ENCODE data around the gene TOP2A.

Gene TOP2A

DNA sequence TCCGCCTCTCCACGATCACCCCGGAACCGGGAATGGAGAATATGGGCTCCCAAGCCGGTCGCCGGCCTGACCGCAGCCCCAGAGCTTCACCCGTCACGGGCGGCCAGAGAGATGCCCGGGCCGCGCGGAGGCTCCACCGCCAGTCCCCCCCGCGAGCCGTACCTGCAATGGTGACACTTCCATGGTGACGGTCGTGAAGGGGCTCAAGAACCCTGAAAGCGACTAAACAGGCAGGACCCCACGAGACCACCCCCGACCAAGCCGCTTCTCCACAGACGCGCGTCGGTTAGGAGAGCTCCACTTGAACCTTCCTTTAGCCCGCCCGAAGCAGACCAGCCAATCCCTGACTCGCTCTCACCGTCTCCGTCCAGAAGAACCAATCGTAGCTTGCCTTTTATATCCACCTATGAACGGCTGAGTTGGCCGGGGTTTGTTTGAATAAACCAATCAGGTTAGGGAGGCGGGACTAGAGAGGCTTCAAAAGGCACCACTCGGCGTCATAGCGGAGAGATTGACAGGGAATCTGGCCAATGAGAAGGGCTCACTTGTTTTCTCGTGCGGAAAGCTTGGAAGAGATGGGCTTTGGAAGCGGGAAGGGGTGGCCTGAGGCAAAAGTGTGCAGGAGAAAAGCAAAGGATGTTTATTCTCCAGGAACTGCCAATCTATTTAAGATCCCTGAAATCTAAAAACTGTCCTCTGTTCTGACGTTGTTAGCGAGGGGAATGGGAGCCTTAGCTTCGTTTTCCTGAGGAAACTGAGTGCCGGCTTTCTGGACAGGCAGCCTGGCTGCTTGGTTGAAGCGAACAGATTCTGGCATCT, at the start of gene TOP2A:
Gene TOP2A, minus strand, starts transcription at position 288 of the 819 bp plus-strand sequence. Its CDS starts 105 bp downstream, at position 183.
- H3K9me3 Mint-ChIP-seq = no peaks in the 10 kb centered on the region
- H3K27ac Mint-ChIP-seq = peak within 1 kb of the TSS; percentile 97
- H3K27me3 Mint-ChIP-seq (ENCODE audit: low read depth) = no peaks in the 10 kb centered on the region
- H3K4me3 Mint-ChIP-seq = peak within 1 kb of the TSS; percentile 99
- peaks cover 39% of the 10 kb centered on the region for H3K36me3 Mint-ChIP-seq (ENCODE audit: low read depth)
- peak; percentile 96 for DNase-seq (ENCODE audit: low spot score)
- peaks cover 33% of the 10 kb centered on the region for H3K4me1 Mint-ChIP-seq (ENCODE audit: low read depth)

- Mint-ChIP-seq H3K9me3 (no peaks in the 10 kb centered on the region), H3K4me3 (no peak overlapping the region), H3K4me1 (ENCODE audit: low read depth) (peaks cover 8% of the 10 kb centered on the region), H3K36me3 (ENCODE audit: low read depth) (no peaks in the 10 kb centered on the region), H3K27me3 (ENCODE audit: low read depth) (no peaks in the 10 kb centered on the region), H3K27ac (no peak overlapping the region)
- no peak for DNase-seq (ENCODE audit: low spot score)
These were observed 49.7 kb upstream of the TOP2A start for GRCh38 chr17:40467281-40467867.

DNA sequence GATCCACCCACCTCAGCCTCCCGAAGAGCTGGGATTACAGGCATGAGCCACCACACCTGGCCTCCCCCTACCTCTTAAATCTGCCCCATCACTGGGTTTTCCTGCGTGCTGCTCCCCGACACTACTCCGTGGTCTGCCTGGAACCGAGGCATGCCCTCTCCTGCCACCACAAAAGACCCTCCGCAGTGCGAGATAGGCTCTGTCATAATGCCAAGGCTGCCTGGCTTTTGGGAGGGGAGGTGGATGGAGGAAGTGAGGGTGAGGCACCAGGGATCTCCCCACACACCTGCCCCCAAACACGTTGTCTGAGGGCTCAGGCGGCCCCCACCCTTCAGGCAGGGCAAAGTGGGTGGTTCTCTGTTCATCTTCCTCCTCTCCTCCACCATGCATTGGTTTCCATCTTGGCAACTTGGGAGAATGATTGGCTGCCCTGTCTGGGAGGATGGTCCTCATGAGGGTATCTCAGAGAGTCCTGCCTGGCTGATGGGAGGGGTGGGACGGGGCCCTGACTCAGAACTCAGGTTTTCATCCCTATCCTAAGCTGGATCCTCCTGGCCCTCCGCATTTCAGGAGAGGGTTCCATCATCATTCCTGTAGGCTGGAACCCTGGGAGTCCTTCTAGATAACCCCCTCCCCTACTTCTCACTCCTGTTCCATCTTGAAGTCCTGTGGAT, 48.7 kb upstream of the TOP2A start:
- Mint-ChIP-seq H3K4me1 (ENCODE audit: low read depth) (peaks cover 7% of the 10 kb centered on the region), H3K9me3 (no peaks in the 10 kb centered on the region), H3K36me3 (ENCODE audit: low read depth) (no peaks in the 10 kb centered on the region), H3K27ac (no peak overlapping the region), H3K4me3 (no peak overlapping the region), H3K27me3 (ENCODE audit: low read depth) (no peaks in the 10 kb centered on the region)
- DNase-seq (ENCODE audit: low spot score) = no peak

DNA sequence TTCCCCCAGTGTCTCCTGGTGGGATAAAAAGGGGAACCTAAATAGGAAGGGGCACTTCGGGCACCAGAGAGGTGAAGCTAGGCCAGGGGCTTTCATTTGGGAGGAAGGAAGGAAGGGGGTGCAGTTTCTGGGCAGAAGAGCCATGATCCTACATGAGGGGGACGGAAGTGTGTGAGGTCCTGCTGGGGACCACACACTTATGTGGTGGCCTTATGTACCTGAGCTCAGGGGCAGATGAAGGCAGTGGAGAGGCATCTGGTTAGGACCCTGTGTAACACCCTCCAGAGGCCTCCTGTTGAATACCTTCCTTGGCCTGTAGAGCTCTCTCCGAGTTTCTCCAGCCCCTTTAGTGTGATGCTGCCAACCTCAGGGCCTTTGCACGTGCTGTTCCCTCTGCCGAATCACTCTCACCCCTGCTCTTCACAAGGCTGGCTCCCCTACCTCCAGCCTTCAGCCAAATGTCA, 46.7 kb upstream of the TOP2A start:
- Mint-ChIP-seq H3K4me3 (no peak overlapping the region), H3K36me3 (ENCODE audit: low read depth) (no peaks in the 10 kb centered on the region), H3K27me3 (ENCODE audit: low read depth) (no peaks in the 10 kb centered on the region), H3K9me3 (no peaks in the 10 kb centered on the region), H3K27ac (peak overlapping the region; percentile 48), H3K4me1 (ENCODE audit: low read depth) (peaks cover 3% of the 10 kb centered on the region)
- DNase-seq (ENCODE audit: low spot score) = no peak

- Mint-ChIP-seq H3K9me3 (no peaks in the 10 kb centered on the region), H3K27me3 (ENCODE audit: low read depth) (no peaks in the 10 kb centered on the region), H3K4me3 (no peak overlapping the region), H3K4me1 (ENCODE audit: low read depth) (peaks cover 3% of the 10 kb centered on the region), H3K27ac (peak overlapping the region; percentile 64), H3K36me3 (ENCODE audit: low read depth) (peaks cover 5% of the 10 kb centered on the region)
- no peak for DNase-seq (ENCODE audit: low spot score)
These were observed 45.4 kb upstream of the TOP2A start for GRCh38 chr17:40463122-40463550.

DNA sequence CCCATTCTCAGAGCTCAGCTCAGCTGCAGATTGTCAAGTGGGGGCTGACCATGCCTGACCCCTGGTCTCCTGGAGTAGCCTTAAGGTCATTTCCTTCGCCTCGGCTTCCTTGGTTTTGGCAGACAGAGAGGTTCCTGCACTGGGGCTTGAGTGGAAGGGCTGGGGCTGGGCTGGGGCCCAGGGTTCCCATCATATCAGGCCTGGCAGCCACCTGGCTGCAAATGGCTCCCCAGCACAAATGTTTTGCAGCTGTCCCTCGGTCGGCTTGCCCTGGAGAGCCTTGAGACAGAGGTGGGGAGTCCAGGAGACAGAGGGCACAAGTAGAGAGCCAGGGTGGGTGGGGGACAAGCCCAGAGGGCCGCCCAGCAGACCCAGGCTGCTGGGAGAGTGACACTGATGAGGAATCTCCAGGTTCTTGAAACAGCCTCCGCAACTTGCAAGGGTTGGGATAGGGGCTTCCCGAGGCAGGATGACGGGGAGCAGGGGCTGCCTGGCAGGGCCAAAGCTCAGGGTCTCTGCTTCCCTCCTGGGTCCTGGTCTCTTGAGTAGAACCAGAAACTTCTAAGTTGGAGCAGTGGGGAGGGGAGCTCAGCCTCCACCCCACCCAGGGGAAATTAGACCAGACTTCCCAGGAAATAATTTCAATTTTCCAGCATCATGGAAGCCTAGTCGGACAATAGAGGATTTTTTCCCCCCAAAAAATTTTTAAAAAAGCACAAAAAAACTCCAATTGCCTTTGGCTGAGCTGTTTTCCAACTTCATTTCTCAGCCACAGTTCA, 44.8 kb upstream of the TOP2A start:
- Mint-ChIP-seq H3K36me3 (ENCODE audit: low read depth) (peaks cover 10% of the 10 kb centered on the region), H3K4me1 (ENCODE audit: low read depth) (peaks cover 3% of the 10 kb centered on the region), H3K9me3 (no peaks in the 10 kb centered on the region), H3K27me3 (ENCODE audit: low read depth) (no peaks in the 10 kb centered on the region), H3K4me3 (no peak overlapping the region), H3K27ac (no peak overlapping the region)
- DNase-seq (ENCODE audit: low spot score) = no peak

DNA sequence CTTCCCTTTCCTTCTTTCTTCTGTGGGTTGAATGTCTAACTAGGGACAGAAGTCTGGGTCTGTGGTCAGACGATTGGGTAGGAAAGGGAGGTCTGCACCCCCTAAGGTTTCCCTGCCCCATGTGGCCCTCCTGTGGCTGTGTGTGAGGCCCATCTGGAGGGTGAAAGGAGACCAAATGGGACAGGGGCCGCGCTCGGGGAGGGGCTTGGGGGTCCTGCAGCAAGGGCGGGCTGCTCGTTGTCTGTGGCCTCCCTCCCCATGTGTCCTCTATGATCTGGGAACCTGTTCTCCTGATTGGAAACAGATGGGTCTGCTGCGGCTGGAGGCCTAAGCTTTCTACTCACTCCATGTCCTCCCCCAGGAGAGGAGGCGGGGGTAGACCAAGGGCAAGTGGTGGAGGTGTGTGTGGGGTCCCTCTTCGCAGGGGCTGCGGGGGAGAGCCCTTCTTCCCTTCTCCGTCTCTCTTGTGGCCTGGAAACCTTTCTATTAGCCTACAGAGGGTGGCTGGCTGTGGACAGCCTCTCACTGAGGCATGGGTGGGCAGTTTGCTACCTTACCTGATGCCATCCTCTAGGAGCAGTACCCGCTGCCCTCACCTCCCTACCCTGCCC, 44.1 kb upstream of the TOP2A start:
- no peak for DNase-seq (ENCODE audit: low spot score)
- H3K27ac Mint-ChIP-seq = no peak overlapping the region
- no peak overlapping the region for H3K4me3 Mint-ChIP-seq
- H3K36me3 Mint-ChIP-seq (ENCODE audit: low read depth) = peaks cover 17% of the 10 kb centered on the region
- H3K27me3 Mint-ChIP-seq (ENCODE audit: low read depth) = no peaks in the 10 kb centered on the region
- H3K4me1 Mint-ChIP-seq (ENCODE audit: low read depth) = peaks cover 3% of the 10 kb centered on the region
- no peaks in the 10 kb centered on the region for H3K9me3 Mint-ChIP-seq

GRCh38 chr17:40460968-40461731, 43.5 kb upstream of the TOP2A start:
- no peak overlapping the region for H3K4me3 Mint-ChIP-seq
- peaks cover 2% of the 10 kb centered on the region for H3K4me1 Mint-ChIP-seq (ENCODE audit: low read depth)
- H3K27ac Mint-ChIP-seq = no peak overlapping the region
- no peaks in the 10 kb centered on the region for H3K9me3 Mint-ChIP-seq
- no peaks in the 10 kb centered on the region for H3K27me3 Mint-ChIP-seq (ENCODE audit: low read depth)
- DNase-seq (ENCODE audit: low spot score) = no peak
- peaks cover 24% of the 10 kb centered on the region for H3K36me3 Mint-ChIP-seq (ENCODE audit: low read depth)

- no peaks in the 10 kb centered on the region for H3K4me1 Mint-ChIP-seq (ENCODE audit: low read depth)
- DNase-seq (ENCODE audit: low spot score) = no peak
- H3K27me3 Mint-ChIP-seq (ENCODE audit: low read depth) = no peaks in the 10 kb centered on the region
- no peaks in the 10 kb centered on the region for H3K9me3 Mint-ChIP-seq
- H3K27ac Mint-ChIP-seq = no peak overlapping the region
- no peak overlapping the region for H3K4me3 Mint-ChIP-seq
- peaks cover 30% of the 10 kb centered on the region for H3K36me3 Mint-ChIP-seq (ENCODE audit: low read depth)
These were observed 42.9 kb upstream of the TOP2A start for GRCh38 chr17:40460604-40460967.

GRCh38 chr17:40459636-40460603, 42.2 kb upstream of the TOP2A start:
- Mint-ChIP-seq H3K27ac (no peak overlapping the region), H3K9me3 (no peaks in the 10 kb centered on the region), H3K4me3 (no peak overlapping the region), H3K27me3 (ENCODE audit: low read depth) (no peaks in the 10 kb centered on the region), H3K36me3 (ENCODE audit: low read depth) (peaks cover 32% of the 10 kb centered on the region), H3K4me1 (ENCODE audit: low read depth) (no peaks in the 10 kb centered on the region)
- DNase-seq (ENCODE audit: low spot score) = no peak

GRCh38 chr17:40458851-40459482, 41.3 kb upstream of the TOP2A start:
- Mint-ChIP-seq H3K27ac (no peak overlapping the region), H3K27me3 (ENCODE audit: low read depth) (no peaks in the 10 kb centered on the region), H3K4me1 (ENCODE audit: low read depth) (no peaks in the 10 kb centered on the region), H3K9me3 (no peaks in the 10 kb centered on the region), H3K36me3 (ENCODE audit: low read depth) (peaks cover 41% of the 10 kb centered on the region), H3K4me3 (no peak overlapping the region)
- no peak for DNase-seq (ENCODE audit: low spot score)

Measured in T-helper 2 cell treated with Interferon-gamma antibody and Interleukin-4, amounts not matched to agents 5 μg/mL and 100 μg/mL, for 36 hours (primary cell).